NOMO-1 (cell line): Measurements from ENCODE around the gene SLC17A9.
"Not testable (repeated sequence)": the region's sequence is repeated elsewhere in the genome, so short reads cannot be mapped to it uniquely, and the experiment has no call there.

Experiments
- DNase-seq, 2 experiments: peaks; one replicate each; lab custom pipeline; 2025; ENCODE audit not compliant: unreplicated experiment in 2 of 2; lab: John Stamatoyannopoulos, UW

The SLC17A9 gene

GRCh38 chr20:62918831-62919230 is 33.7 kb upstream of the SLC17A9 start:
- no peak for DNase-seq

GRCh38 chr20:62920039-62920645 is 32.4 kb upstream of the SLC17A9 start:
- DNase-seq: no peak

GRCh38 chr20:62921119-62921687 is 31.3 kb upstream of the SLC17A9 start:
- no peak for DNase-seq

GRCh38 chr20:62922451-62922921 is 30.0 kb upstream of the SLC17A9 start:
- DNase-seq: no peak

- DNase-seq: not testable (repeated sequence)
These were observed 29.3 kb upstream of the SLC17A9 start for GRCh38 chr20:62923059-62923668.

GRCh38 chr20:62923669-62924441 is 28.7 kb upstream of the SLC17A9 start:
- no peak for DNase-seq

GRCh38 chr20:62924442-62925075 is 27.9 kb upstream of the SLC17A9 start:
- no peak for DNase-seq

GRCh38 chr20:62925076-62925419 is 27.5 kb upstream of the SLC17A9 start:
- DNase-seq: no peak

GRCh38 chr20:62925420-62926228 is 26.9 kb upstream of the SLC17A9 start:
- peak in 1 of 2 experiments; percentile 33 for DNase-seq

GRCh38 chr20:62926229-62927127 is 26.0 kb upstream of the SLC17A9 start, which contains the start of gene DIDO1:
DIDO1 (minus strand) TSS chr20:62926505.
- DNase-seq: peak; percentile 84 to 91

GRCh38 chr20:62927128-62927705 is 25.3 kb upstream of the SLC17A9 start:
- DNase-seq: no peak

- no peak for DNase-seq
These were observed 24.1 kb upstream of the SLC17A9 start for GRCh38 chr20:62928246-62928939.

- DNase-seq: peak in 1 of 2 experiments; percentile 41
These were observed 23.4 kb upstream of the SLC17A9 start for GRCh38 chr20:62929051-62929538.

GRCh38 chr20:62931464-62931863 is 21.0 kb upstream of the SLC17A9 start:
- DNase-seq: no peak

- no peak for DNase-seq
These were observed 18.5 kb upstream of the SLC17A9 start for GRCh38 chr20:62933966-62934365.

- no peak for DNase-seq
These were observed 17.1 kb upstream of the SLC17A9 start for GRCh38 chr20:62935204-62935967.

GRCh38 chr20:62935968-62936585 is 16.4 kb upstream of the SLC17A9 start:
- no peak for DNase-seq
